ENCODE results near the gene ZNF497. TPM values are rescaled to one million over a fixed set of nuclear protein-coding genes. Genes with fewer than 3 reads are reported as not detected.

Gene ZNF497
- total and polyA plus RNA-seq, 10 of the 15 experiments (the other 5 are each of a cell fraction or from before 2014, with no cell fraction given), result 0.09 to 0.82 (median 0.28) TPM

DNA sequence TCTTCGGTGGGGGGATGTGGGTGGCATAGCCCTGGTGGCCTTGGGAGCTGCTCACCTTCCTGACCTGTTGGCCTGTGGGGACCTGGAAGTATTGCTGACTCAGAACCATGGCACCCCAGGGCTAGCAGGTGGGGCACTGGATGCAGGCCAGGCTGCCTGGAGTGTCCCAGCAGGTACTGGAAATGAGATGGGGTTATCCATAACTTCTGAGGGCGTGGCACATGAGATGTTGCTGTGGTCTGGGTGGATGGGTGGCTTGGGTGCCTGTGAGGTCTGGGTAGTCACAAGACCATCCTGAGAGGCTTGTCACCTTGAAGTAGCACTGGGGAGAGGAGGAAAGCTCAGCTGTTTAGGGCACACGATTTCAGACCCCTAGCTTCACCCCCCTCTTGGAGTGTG, 32.3 kb upstream of the ZNF497 start:
- Histone ChIP-seq H3K9ac (ENCODE audit: control insufficient read depth, insufficient read depth, low read length) (no peak overlapping the region), H2AFZ (ENCODE audit: control insufficient read depth, low read depth, low read length) (no peak overlapping the region), H3K36me3 (ENCODE audit: control insufficient read depth in 2 of 2, insufficient read depth in 2 of 2, low read length in 1 of 2) (peaks cover 10 to 26% of the 10 kb centered on the region in 2 experiments), H3K79me2 (ENCODE audit: control insufficient read depth, insufficient read depth, low read length) (peaks cover 8% of the 10 kb centered on the region), H3K4me1 (ENCODE audit: control insufficient read depth, insufficient read depth, low read length) (no peaks in the 10 kb centered on the region), H3K4me3 (no peak overlapping the region), H3K27ac (ENCODE audit: control insufficient read depth, insufficient read depth) (no peak overlapping the region), H3K27me3 (replicated peaks in 1 of 2; ENCODE audit: control insufficient read depth in 2 of 2, insufficient read depth in 2 of 2, low read length in 1 of 2) (no peaks in the 10 kb centered on the region), H4K20me1 (ENCODE audit: control insufficient read depth, insufficient read depth) (peaks cover 6% of the 10 kb centered on the region), H3K9me3 (replicated peaks; ENCODE audit: control insufficient read depth, insufficient read depth, low read length) (no peaks in the 10 kb centered on the region), H3K4me2 (ENCODE audit: control insufficient read depth, insufficient read depth) (no peak overlapping the region)
- RAD21 ChIA-PET (ENCODE audit: unreplicated experiment), result no interaction called here
- POLR2A ChIA-PET, result interaction anchor here (0.6 kb wide), 1 partner anchor 9 kb away, joined by 3 read pairs; no protein-coding TSS in a partner anchor
- intact Hi-C loops (cut with micrococcal nuclease; ENCODE audit: unreplicated experiment) (no loop called here), in situ Hi-C loops (cut with MboI) (no loop called here)
- WGBS (ENCODE audit: insufficient coverage, insufficient replicate concordance, low lambda C conversion rate, missing lambda C conversion rate), result 32% methylated on average over 3 of the region's 3 CpGs
- no peak for DNase-seq (ENCODE audit: low read depth, low spot score)
- FAIRE-seq, result no peak
- TF ChIP-seq RUNX3 (IDR thresholded peaks at IDR 0.05; ENCODE audit: low read length) (peak; percentile 6; the same call in 1 of the 2 replicates), MYC (IDR thresholded peaks at IDR 0.05; ENCODE audit: insufficient read depth, insufficient read length, insufficient replicate concordance, low read length, severe bottlenecking) (no peak), POLR2AphosphoS5 (IDR thresholded peaks at IDR 0.05; ENCODE audit: low read length) (peak; percentile 51; the same call in 1 of the 2 replicates)
- TF ChIP-seq, protein P1, sequence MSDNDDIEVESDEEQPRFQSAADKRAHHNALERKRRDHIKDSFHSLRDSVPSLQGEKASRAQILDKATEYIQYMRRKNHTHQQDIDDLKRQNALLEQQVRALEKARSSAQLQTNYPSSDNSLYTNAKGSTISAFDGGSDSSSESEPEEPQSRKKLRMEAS (IDR thresholded peaks at IDR 0.05; ENCODE audit: low read depth, low read length), result no peak
- no peak; the same call in 1 of the 3 replicates for ATAC-seq
- CTCF ChIA-PET, result no interaction called here
- no TSS peak for BruUV-seq (replicated peaks)
- SMC1A ChIA-PET (ENCODE audit: uncharacterized antibody, unreplicated experiment), result no interaction called here

DNA sequence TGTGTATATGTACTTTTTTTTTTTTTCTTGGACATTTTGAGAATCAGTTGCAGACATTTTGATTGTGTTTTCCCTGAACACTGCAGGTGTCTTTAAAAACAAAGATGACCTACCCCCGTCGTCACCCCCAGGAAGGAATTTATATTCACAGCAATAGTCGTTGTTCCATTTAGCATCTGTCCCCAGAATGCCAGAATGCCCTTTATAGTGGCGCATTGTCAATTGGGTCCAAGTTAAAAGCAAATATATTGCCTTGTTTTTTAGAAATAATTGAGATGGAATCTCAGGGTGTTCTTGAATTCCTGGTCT, 31.1 kb upstream of the ZNF497 start:
- Histone ChIP-seq H3K36me3 (ENCODE audit: control insufficient read depth in 2 of 2, insufficient read depth in 2 of 2, low read length in 1 of 2) (peaks cover 13 to 26% of the 10 kb centered on the region in 2 experiments), H3K4me3 (no peak overlapping the region), H3K9ac (ENCODE audit: control insufficient read depth, insufficient read depth, low read length) (no peak overlapping the region), H3K4me1 (ENCODE audit: control insufficient read depth, insufficient read depth, low read length) (no peaks in the 10 kb centered on the region), H3K27ac (ENCODE audit: control insufficient read depth, insufficient read depth) (no peak overlapping the region), H3K4me2 (ENCODE audit: control insufficient read depth, insufficient read depth) (no peak overlapping the region), H3K27me3 (replicated peaks in 1 of 2; ENCODE audit: control insufficient read depth in 2 of 2, insufficient read depth in 2 of 2, low read length in 1 of 2) (no peaks in the 10 kb centered on the region), H3K9me3 (replicated peaks; ENCODE audit: control insufficient read depth, insufficient read depth, low read length) (no peaks in the 10 kb centered on the region), H2AFZ (ENCODE audit: control insufficient read depth, low read depth, low read length) (no peak overlapping the region), H4K20me1 (ENCODE audit: control insufficient read depth, insufficient read depth) (peaks cover 6% of the 10 kb centered on the region), H3K79me2 (ENCODE audit: control insufficient read depth, insufficient read depth, low read length) (peaks cover 17% of the 10 kb centered on the region)
- SMC1A ChIA-PET (ENCODE audit: uncharacterized antibody, unreplicated experiment), result no interaction called here
- ATAC-seq, result no peak
- no TSS peak for BruUV-seq (replicated peaks)
- WGBS (ENCODE audit: insufficient coverage, insufficient replicate concordance, low lambda C conversion rate, missing lambda C conversion rate), result 25% methylated on average over 4 of the region's 4 CpGs
- FAIRE-seq, result no peak
- DNase-seq (ENCODE audit: low read depth, low spot score), result no peak
- CTCF ChIA-PET, result no interaction called here
- intact Hi-C loops (cut with micrococcal nuclease; ENCODE audit: unreplicated experiment), result no loop called here
- RAD21 ChIA-PET (ENCODE audit: unreplicated experiment), result no interaction called here
- POLR2A ChIA-PET, result no interaction called here
- in situ Hi-C loops (cut with MboI), result no loop called here
- TF ChIP-seq, protein P2, sequence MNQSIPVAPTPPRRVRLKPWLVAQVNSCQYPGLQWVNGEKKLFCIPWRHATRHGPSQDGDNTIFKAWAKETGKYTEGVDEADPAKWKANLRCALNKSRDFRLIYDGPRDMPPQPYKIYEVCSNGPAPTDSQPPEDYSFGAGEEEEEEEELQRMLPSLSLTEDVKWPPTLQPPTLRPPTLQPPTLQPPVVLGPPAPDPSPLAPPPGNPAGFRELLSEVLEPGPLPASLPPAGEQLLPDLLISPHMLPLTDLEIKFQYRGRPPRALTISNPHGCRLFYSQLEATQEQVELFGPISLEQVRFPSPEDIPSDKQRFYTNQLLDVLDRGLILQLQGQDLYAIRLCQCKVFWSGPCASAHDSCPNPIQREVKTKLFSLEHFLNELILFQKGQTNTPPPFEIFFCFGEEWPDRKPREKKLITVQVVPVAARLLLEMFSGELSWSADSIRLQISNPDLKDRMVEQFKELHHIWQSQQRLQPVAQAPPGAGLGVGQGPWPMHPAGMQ (IDR thresholded peaks at IDR 0.05; ENCODE audit: borderline replicate concordance), result no peak
- no peak for TF ChIP-seq YBX1 (IDR thresholded peaks at IDR 0.05)
- TF ChIP-seq ZNF24 (IDR thresholded peaks at IDR 0.05), result no peak
- no peak for TF ChIP-seq EGR1 (IDR thresholded peaks at IDR 0.05; ENCODE audit: borderline replicate concordance in 1 of 2, low read depth in 2 of 2, low read length in 2 of 2)
- TF ChIP-seq SMARCA5 (IDR thresholded peaks at IDR 0.05), result no peak
- TF ChIP-seq, protein P3, sequence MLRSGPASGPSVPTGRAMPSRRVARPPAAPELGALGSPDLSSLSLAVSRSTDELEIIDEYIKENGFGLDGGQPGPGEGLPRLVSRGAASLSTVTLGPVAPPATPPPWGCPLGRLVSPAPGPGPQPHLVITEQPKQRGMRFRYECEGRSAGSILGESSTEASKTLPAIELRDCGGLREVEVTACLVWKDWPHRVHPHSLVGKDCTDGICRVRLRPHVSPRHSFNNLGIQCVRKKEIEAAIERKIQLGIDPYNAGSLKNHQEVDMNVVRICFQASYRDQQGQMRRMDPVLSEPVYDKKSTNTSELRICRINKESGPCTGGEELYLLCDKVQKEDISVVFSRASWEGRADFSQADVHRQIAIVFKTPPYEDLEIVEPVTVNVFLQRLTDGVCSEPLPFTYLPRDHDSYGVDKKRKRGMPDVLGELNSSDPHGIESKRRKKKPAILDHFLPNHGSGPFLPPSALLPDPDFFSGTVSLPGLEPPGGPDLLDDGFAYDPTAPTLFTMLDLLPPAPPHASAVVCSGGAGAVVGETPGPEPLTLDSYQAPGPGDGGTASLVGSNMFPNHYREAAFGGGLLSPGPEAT (IDR thresholded peaks at IDR 0.05; ENCODE audit: low read depth), result no peak
- TF ChIP-seq CREM (IDR thresholded peaks at IDR 0.05; ENCODE audit: low read depth), result no peak
- TF ChIP-seq SIN3A (IDR thresholded peaks at IDR 0.05; ENCODE audit: low read depth, low read length), result no peak

Data from GM12878 (cell line).